KMS-11 (cell line): ENCODE data around the gene PAX9.

Experiments
- H2AFZ ChIP-seq: fragments of 200-600 bp; sonication (generic); 2 replicates; pipeline ENCODE4 v1.6.1; 2016; ENCODE audit warnings: antibody characterized with exemption, mixed run types, low read depth
- H3K27ac ChIP-seq: fragments of 200-600 bp; sonication (generic); 2 replicates; pipeline ENCODE4 v1.6.1; 2016; ENCODE audit warnings: mild to moderate bottlenecking, mixed run types
- H3K27me3 ChIP-seq: fragments of 200-600 bp; sonication (generic); 2 replicates; pipeline ENCODE4 v1.6.1; 2017; ENCODE audit warnings: mild to moderate bottlenecking, low read depth, mixed run types, moderate library complexity; ENCODE audit not compliant: insufficient read depth
- H3K36me3 ChIP-seq: fragments of 200-600 bp; sonication (generic); 2 replicates; pipeline ENCODE4 v1.6.1; 2017; ENCODE audit warnings: mild to moderate bottlenecking, mixed run types; ENCODE audit not compliant: insufficient read depth
- H3K4me1 ChIP-seq: fragments of 200-600 bp; sonication (generic); 2 replicates; pipeline ENCODE4 v1.6.1; 2016; ENCODE audit warnings: mild to moderate bottlenecking, low read depth, mixed run types; ENCODE audit not compliant: poor library complexity, severe bottlenecking
- H3K4me2 ChIP-seq: fragments of 200-600 bp; sonication (generic); 2 replicates; pipeline ENCODE4 v1.7.0; 2016; ENCODE audit warnings: mild to moderate bottlenecking, mixed run types
- H3K4me3 ChIP-seq: fragments of 200-600 bp; sonication (generic); IDR thresholded peaks from 2 replicates; pipeline ENCODE4 v1.6.1; 2017; ENCODE audit warnings: low read depth, low read length, mixed read lengths; ENCODE audit not compliant: insufficient read depth
- H3K79me2 ChIP-seq: fragments of 200-600 bp; sonication (generic); 2 replicates; pipeline ENCODE4 v1.6.1; 2016; ENCODE audit warnings: low read depth, mixed run types; ENCODE audit not compliant: insufficient read depth
- H3K9ac ChIP-seq: fragments of 200-600 bp; sonication (generic); 2 replicates; pipeline ENCODE4 v1.6.1; 2016; ENCODE audit warnings: mild to moderate bottlenecking, mixed run types
- H4K20me1 ChIP-seq: fragments of 200-600 bp; sonication (generic); 2 replicates; pipeline ENCODE4 v1.6.1; 2016; ENCODE audit warnings: mild to moderate bottlenecking, mixed run types; ENCODE audit not compliant: insufficient read depth
- TF ChIP-seq, protein P1 (sequence below): fragments of 200-600 bp; sonication (generic); conservative IDR thresholded peaks from 2 replicates; pipeline ENCODE4 v1.6.1; 2017; ENCODE audit warnings: low read depth, mild to moderate bottlenecking, antibody characterized with exemption, low read length, moderate library complexity, mixed read lengths

Gene PAX9

DNA sequence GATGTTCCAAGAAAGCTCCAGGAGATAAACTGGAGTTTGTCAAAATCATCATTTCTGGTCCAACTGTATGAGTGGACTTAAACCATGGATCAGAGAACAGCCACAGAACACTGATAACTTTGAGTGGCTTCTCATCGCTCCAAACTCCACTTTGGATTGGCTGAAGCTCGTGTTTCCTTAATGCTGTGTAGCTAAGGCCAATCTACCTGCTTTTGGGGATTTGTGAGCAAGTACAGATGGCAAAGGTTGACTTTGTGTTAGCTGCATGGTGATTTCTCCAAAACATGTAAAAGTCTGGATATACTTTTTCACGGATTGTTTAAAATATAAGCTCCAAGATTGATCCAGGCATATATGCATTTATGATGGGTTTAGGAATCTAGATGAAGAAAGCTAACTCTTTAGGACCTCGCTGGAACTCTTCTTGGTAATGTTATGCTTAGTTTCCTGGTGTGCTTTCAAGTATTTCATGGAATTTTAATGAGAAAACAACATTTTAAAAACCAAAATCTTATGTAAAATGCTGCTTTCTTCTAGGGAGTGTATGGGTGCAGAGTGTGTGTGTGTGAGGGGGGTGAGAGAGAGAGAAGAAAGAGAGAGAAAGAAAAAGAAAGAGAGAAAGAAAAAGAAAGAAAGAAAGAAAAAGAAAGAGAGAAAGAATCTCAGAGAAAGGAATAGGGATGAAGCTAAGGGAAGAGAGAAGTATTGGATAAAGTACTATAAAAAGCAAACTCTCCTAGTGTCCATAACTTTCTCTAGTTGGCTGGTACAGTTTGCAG lies 11.6 kb upstream of the PAX9 start:
- H3K4me3 ChIP-seq: no peak overlapping the region
- H4K20me1 ChIP-seq: no peaks in the 10 kb centered on the region
- H3K79me2 ChIP-seq: no peaks in the 10 kb centered on the region
- no peak overlapping the region for H3K27ac ChIP-seq
- no peaks in the 10 kb centered on the region for H3K27me3 ChIP-seq
- H2AFZ ChIP-seq: no peak overlapping the region
- H3K36me3 ChIP-seq: no peaks in the 10 kb centered on the region
- TF ChIP-seq, protein P1, sequence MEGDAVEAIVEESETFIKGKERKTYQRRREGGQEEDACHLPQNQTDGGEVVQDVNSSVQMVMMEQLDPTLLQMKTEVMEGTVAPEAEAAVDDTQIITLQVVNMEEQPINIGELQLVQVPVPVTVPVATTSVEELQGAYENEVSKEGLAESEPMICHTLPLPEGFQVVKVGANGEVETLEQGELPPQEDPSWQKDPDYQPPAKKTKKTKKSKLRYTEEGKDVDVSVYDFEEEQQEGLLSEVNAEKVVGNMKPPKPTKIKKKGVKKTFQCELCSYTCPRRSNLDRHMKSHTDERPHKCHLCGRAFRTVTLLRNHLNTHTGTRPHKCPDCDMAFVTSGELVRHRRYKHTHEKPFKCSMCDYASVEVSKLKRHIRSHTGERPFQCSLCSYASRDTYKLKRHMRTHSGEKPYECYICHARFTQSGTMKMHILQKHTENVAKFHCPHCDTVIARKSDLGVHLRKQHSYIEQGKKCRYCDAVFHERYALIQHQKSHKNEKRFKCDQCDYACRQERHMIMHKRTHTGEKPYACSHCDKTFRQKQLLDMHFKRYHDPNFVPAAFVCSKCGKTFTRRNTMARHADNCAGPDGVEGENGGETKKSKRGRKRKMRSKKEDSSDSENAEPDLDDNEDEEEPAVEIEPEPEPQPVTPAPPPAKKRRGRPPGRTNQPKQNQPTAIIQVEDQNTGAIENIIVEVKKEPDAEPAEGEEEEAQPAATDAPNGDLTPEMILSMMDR: no peak
- no peaks in the 10 kb centered on the region for H3K4me1 ChIP-seq
- no peak overlapping the region for H3K9ac ChIP-seq
- H3K4me2 ChIP-seq: no peak overlapping the region

DNA sequence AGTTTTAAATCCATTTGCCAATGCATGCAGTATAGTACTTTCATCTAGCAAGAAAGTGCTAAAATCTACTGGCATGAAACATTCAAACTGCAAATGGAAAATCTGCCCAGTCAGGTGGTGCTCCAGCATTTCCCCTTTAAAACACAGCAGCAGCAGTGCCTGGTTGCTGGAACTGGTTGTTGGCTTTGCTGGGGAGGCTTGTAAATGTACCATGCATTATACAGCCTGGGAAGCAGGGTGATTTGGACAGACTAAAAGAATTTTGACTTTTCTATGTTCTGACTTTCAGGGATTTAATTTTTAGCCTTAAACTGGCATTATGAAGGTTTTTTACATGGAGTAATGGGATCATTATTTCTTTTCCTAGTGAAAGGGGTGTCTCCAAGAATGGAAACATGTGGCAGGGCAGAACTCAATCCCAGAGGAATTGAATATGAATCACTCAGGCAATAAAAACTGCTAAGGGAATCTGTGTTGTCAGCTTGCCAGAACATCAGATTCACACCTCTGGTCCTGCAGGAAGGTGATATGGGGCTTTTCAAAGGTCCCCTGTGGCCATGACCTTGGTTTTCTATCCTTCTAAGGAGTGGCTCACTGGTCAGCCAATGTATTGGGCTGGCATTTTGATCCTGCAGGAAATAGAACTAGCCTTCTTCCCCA lies 9.0 kb upstream of the PAX9 start:
- Histone ChIP-seq H3K4me1 (no peaks in the 10 kb centered on the region), H3K4me2 (no peak overlapping the region), H3K79me2 (no peaks in the 10 kb centered on the region), H3K27me3 (no peaks in the 10 kb centered on the region), H2AFZ (no peak overlapping the region), H4K20me1 (no peaks in the 10 kb centered on the region), H3K4me3 (no peak overlapping the region), H3K36me3 (no peaks in the 10 kb centered on the region), H3K27ac (no peak overlapping the region), H3K9ac (no peak overlapping the region)
- TF ChIP-seq, protein P1: no peak

DNA sequence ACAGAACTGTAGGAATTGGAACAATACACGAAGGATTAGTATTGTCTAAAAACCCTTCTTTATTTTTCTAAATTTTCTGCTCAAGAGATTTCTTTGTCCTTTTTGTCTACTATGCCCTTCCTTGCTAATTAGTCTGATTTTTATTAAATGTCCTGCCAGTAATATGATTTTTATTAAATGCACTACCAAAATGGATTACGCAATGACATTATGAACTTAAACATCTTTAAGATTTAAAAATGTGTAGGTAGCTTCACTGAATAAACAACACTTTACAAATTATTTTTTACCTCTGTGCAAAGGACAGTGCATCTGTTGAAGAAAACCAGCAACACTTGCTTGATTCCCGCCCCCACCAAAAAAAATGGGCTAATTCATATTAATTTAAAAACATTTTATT lies 8.2 kb upstream of the PAX9 start:
- H3K36me3 ChIP-seq: no peaks in the 10 kb centered on the region
- no peaks in the 10 kb centered on the region for H3K27me3 ChIP-seq
- H3K79me2 ChIP-seq: no peaks in the 10 kb centered on the region
- H3K4me1 ChIP-seq: no peaks in the 10 kb centered on the region
- no peak overlapping the region for H3K27ac ChIP-seq
- H3K9ac ChIP-seq: no peak overlapping the region
- TF ChIP-seq, protein P1: no peak
- no peak overlapping the region for H2AFZ ChIP-seq
- H3K4me3 ChIP-seq: no peak overlapping the region
- H4K20me1 ChIP-seq: no peaks in the 10 kb centered on the region
- no peak overlapping the region for H3K4me2 ChIP-seq

DNA sequence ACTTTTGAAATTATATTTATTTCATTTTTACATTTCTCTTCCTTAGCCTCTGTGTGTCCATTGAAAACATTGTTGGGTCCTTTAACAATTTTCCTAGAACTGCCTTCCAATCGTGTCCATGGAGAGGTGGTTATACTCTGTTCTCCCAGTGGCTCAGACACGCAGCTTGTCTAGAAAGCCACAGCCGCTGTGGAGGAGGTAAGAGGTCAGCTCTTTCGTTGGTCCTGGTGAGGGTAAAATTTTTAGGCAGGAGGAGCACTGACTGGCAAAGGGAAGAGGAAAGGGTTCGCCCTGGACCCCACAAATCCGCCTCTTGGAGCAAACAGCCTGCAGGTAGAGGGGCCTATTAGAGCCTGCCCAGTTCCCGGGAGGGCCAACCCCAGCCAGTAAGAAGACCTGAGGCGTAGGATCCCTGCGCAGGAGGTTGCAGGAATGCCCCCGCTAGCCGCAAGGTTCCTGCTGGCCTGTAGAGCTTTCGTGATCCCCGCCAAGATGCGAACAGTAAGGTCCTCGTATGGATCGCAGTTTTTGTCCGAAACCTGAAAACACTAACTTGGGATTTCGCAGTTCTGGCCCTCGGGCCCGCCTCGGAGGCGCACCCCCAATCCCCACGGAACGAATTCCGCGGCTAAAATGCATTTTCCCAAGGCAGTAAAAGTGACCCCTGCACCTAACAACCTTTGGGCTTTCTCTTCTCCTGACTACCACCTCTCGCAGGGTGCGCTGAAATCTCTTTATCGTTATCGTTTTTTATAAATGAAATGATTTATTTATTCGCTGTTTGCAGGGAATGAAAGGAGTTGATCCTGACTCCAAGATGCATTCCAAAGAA lies 7.5 kb upstream of the PAX9 start:
- TF ChIP-seq, protein P1: no peak
- Histone ChIP-seq H3K4me2 (no peak overlapping the region), H3K79me2 (no peaks in the 10 kb centered on the region), H3K9ac (no peak overlapping the region), H3K36me3 (no peaks in the 10 kb centered on the region), H3K27me3 (no peaks in the 10 kb centered on the region), H3K27ac (no peak overlapping the region), H4K20me1 (no peaks in the 10 kb centered on the region), H3K4me1 (no peaks in the 10 kb centered on the region), H3K4me3 (no peak overlapping the region), H2AFZ (no peak overlapping the region)
